Tibial artery (tissue), 4 donors: ENCODE measurements around the gene TAS1R3.
A peak's percentile ranks its signal among the peaks of the same experiment; 100 is the strongest.

Experiments
- DNase-seq, 2 donors: peaks; one replicate each; pipeline ENCODE4 v3.0.0-alpha.2; 2019
- H3K27ac ChIP-seq, 2 donors: fragments of 200-600 bp; sonication (generic) in 1 of 2; 1 replicate in 1 of 2; 2 replicates in 1 of 2; pipeline ENCODE4 v1.5.1; 2018 to 2019; ENCODE audit warnings: mild to moderate bottlenecking in 1 of 2
- H3K27me3 ChIP-seq, 2 donors: fragments of 200-600 bp; sonication (generic) in 1 of 2; one replicate each; pipeline versions ENCODE4 v1.5.1 to v1.6.0; 2016 to 2019
- H3K36me3 ChIP-seq, 3 donors: fragments of 200-600 bp; sonication (generic) in 2 of 3; one replicate each; pipeline ENCODE4 v1.5.1; 2016 to 2019; ENCODE audit warnings: mild to moderate bottlenecking in 2 of 3
- H3K4me1 ChIP-seq, 4 donors: fragments of 200-600 bp; sonication (generic) in 2 of 4; 1 replicate in 3 of 4; 2 replicates in 1 of 4; pipeline ENCODE4 v1.5.1; 2016 to 2019
- H3K4me3 ChIP-seq, 2 donors: fragments of 200-600 bp; sonication (generic) in 1 of 2; 1 replicate in 1 of 2; 2 replicates in 1 of 2; pipeline ENCODE4 v1.5.1; 2018 to 2019; ENCODE audit warnings: mild to moderate bottlenecking in 2 of 2
- H3K9me3 ChIP-seq, 3 donors: fragments of 200-600 bp; sonication (generic) in 1 of 3; one replicate each; pipeline ENCODE4 v1.5.1; 2016 to 2019
- intact Hi-C: fragments of 100-400 bp; cut with DNase I; formaldehyde crosslinking; loops from one replicate; pipeline ENCODE4 v1.15.0; 2023; ENCODE audit warnings: low total_unique reads
- TF ChIP-seq, protein P1 (sequence below), 2 experiments: fragments of 200-600 bp in 1 of 2; fragments of 450-650 bp in 1 of 2; IDR thresholded peaks; one replicate each; pipeline ENCODE4 v1.5.1; 2017 to 2019; ENCODE audit warnings: antibody characterized with exemption in 2 of 2, mild to moderate bottlenecking in 1 of 2, moderate library complexity in 1 of 2

TAS1R3 gene

DNA sequence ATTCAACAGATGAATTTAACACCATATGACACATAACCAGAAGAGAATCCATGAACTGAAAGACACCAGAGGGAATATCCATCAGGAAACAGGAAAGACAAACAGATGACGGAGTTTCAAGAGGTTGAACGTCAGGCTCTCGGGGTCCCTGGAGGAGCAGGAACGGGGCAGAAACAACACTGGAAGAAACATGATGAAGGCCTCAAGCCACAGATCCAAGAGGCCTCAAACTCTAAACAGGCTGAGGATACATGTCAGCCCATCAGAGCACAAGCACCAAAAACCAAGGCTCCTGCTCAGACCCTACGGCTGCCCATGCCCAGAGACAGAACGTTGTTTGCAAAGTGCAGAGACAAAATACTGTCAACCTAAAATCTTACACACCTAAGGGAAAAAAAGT, 13.7 kb upstream of the TAS1R3 start:
- no peaks in the 10 kb centered on the region for H3K27me3 ChIP-seq
- TF ChIP-seq, protein P1, sequence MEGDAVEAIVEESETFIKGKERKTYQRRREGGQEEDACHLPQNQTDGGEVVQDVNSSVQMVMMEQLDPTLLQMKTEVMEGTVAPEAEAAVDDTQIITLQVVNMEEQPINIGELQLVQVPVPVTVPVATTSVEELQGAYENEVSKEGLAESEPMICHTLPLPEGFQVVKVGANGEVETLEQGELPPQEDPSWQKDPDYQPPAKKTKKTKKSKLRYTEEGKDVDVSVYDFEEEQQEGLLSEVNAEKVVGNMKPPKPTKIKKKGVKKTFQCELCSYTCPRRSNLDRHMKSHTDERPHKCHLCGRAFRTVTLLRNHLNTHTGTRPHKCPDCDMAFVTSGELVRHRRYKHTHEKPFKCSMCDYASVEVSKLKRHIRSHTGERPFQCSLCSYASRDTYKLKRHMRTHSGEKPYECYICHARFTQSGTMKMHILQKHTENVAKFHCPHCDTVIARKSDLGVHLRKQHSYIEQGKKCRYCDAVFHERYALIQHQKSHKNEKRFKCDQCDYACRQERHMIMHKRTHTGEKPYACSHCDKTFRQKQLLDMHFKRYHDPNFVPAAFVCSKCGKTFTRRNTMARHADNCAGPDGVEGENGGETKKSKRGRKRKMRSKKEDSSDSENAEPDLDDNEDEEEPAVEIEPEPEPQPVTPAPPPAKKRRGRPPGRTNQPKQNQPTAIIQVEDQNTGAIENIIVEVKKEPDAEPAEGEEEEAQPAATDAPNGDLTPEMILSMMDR (IDR thresholded peaks at IDR 0.05) = no peak
- H3K9me3 ChIP-seq = no peaks in the 10 kb centered on the region
- intact Hi-C loops = no loop called here
- H3K4me3 ChIP-seq = no peak overlapping the region
- DNase-seq = no peak
- H3K27ac ChIP-seq = peak overlapping the region; percentile 62 to 65
- peaks cover 34 to 81% (median 66%) of the 10 kb centered on the region in 3 donors for H3K36me3 ChIP-seq
- H3K4me1 ChIP-seq = peaks cover 0 to 43% (median 31%) of the 10 kb centered on the region in 4 donors

DNA sequence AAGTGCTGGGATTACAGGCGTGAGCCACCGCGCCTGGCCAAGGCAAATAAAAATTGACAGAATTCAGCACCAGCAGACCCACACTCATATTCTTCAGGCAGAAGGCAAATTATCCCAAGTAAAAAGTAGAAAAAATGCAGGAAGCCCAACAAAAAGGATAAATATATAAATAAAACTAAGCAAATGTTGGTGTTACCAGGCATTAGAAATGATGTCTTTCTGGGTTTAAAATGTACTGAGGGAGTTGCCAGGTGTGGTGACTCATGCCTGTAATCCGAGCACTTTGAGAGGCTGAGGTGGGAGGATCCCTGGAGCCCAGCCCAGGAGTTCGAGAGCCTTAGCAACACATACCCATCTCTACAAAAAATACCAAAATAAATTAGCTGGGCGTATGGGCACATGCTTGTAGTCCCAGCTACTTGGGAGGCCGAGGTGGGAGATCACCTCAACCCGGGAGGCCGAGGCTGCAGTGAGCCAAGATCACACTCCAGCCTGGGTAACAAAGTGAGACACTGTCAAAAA, 12.9 kb upstream of the TAS1R3 start:
- H3K27me3 ChIP-seq = no peaks in the 10 kb centered on the region
- TF ChIP-seq, protein P1 (IDR thresholded peaks at IDR 0.05) = no peak
- H3K4me3 ChIP-seq = no peak overlapping the region
- no peaks in the 10 kb centered on the region for H3K9me3 ChIP-seq
- peaks cover 26 to 73% (median 59%) of the 10 kb centered on the region in 3 donors for H3K36me3 ChIP-seq
- peak overlapping the region; percentile 62 to 65 for H3K27ac ChIP-seq
- peaks cover 0 to 51% (median 38%) of the 10 kb centered on the region in 4 donors for H3K4me1 ChIP-seq
- intact Hi-C loops = no loop called here
- peak; percentile 92 to 94 for DNase-seq

DNA sequence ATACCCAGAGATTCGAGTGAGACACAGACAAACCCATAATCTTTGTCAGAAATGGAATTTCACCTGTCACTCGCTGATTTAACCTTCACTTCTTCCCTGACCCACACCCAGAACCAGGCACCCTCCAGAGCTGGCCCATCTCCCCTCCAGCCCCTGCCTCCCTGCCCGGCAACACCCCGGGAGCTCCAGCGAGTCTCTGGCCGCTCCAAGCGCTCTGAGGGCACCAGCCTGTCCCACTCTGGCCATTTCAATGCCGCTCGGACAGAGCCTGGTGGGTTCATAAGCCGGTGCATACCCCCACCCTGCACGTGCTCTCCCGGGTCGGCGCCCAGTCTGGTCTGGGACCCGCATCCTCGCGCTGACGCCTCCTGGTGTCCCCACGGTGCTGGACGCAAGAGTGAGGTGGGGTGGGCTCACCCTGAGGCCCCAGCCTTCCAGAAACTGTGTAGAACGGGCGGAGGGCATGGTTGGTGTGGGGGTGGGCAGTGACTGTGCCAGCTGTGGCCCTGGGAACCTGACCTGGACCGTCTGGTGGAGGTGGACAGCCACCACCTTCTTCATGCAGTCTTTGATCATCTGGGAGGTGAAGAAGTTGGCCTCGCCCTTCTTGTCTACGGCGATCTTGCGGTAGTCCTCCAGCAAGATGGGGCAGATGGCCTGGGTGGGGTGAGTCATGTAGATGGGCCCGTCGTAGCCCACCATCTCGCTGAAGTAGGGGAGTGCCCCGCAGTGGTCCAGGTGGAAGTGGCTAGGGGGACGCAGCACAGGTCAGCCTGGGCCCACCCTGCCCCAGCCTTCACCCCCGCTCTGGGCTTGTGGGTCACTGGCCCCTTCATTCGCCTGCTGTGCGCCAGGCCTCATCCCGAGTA, 12.1 kb upstream of the TAS1R3 start:
- H3K4me1 ChIP-seq = peaks cover 0 to 56% (median 44%) of the 10 kb centered on the region in 4 donors
- no peaks in the 10 kb centered on the region for H3K27me3 ChIP-seq
- H3K27ac ChIP-seq = peak overlapping the region; percentile 62 to 65
- intact Hi-C loops = no loop called here
- H3K4me3 ChIP-seq = no peak overlapping the region
- no peaks in the 10 kb centered on the region for H3K9me3 ChIP-seq
- peaks cover 18 to 65% (median 50%) of the 10 kb centered on the region in 3 donors for H3K36me3 ChIP-seq
- TF ChIP-seq, protein P1 (IDR thresholded peaks at IDR 0.05) = no peak
- DNase-seq = no peak

DNA sequence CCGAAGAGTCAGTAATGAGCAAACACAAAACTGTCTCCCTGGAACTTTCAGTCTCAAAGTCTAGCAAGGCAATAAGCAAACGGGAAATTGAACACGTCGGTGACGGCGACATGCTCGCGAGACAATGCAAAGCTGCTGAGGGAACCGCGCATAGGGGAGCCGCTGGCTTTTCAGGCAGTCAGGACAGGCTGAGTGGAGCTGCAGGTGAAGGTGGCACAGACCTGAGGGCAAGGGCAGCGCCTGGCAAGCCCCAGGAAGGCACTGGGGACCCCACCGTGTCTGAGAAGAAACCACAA, 11.5 kb upstream of the TAS1R3 start:
- TF ChIP-seq, protein P1 (IDR thresholded peaks at IDR 0.05) = no peak
- Histone ChIP-seq H3K27ac (peak overlapping the region; percentile 26 to 62), H3K36me3 (peaks cover 15 to 59% (median 45%) of the 10 kb centered on the region in 3 donors), H3K4me3 (no peak overlapping the region), H3K9me3 (no peaks in the 10 kb centered on the region), H3K4me1 (peaks cover 0 to 56% (median 45%) of the 10 kb centered on the region in 4 donors), H3K27me3 (no peaks in the 10 kb centered on the region)
- intact Hi-C loops = no loop called here
- no peak for DNase-seq

DNA sequence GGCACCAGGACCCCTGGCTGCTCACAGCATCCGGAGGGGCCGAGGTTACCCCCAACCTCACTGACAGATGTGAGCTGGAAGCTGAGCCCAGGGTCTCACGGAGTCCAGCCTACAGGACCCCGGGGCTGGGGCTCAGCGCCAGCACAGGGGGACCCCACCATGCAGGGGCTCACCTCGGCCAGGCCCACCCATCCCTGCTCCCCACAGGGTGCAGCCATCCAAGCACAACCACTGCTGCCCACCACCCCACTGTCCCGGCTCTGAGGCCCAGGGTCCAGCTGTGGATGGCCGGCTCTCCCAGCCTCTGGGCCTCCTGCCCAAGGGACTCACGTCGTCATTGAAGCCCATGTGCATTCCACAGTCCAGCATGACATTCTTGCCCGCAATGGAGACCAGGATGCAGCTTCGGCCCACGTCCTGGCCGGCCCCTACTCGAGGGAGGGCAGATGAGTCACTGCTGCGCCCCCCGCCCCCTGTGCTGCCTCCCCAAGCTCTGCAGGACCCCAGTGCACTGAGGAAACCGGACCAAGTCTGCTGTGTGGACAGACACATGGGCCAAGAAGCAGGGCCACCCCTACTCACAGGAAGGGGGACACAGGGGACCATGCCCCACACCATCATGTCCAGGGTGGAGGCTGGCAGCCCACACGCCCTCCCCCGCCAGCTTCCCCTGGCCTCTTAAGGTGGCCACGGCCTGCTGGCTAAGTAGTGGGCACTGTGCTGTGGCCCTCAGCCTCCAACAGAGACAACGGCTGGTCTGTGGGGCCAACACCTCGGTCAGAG, 10.2 kb upstream of the TAS1R3 start:
- H3K9me3 ChIP-seq = no peaks in the 10 kb centered on the region
- TF ChIP-seq, protein P1 (IDR thresholded peaks at IDR 0.05) = no peak
- H3K27ac ChIP-seq = peak overlapping the region; percentile 26 to 62
- H3K36me3 ChIP-seq = peaks cover 10 to 49% (median 35%) of the 10 kb centered on the region in 3 donors
- no peak overlapping the region for H3K4me3 ChIP-seq
- H3K27me3 ChIP-seq = no peaks in the 10 kb centered on the region
- intact Hi-C loops = no loop called here
- peaks cover 0 to 66% (median 55%) of the 10 kb centered on the region in 4 donors for H3K4me1 ChIP-seq
- no peak for DNase-seq
